ENCODE results near the gene GIPR. TPM values are rescaled to one million over a fixed set of nuclear protein-coding genes. Genes with fewer than 3 reads are reported as not detected.

The GIPR gene
- total and polyA plus RNA-seq, 2 of the 13 experiments (the other 11 are each of a cell fraction or from before 2014, with no cell fraction given), result 0.15 to 1.2 TPM

DNA sequence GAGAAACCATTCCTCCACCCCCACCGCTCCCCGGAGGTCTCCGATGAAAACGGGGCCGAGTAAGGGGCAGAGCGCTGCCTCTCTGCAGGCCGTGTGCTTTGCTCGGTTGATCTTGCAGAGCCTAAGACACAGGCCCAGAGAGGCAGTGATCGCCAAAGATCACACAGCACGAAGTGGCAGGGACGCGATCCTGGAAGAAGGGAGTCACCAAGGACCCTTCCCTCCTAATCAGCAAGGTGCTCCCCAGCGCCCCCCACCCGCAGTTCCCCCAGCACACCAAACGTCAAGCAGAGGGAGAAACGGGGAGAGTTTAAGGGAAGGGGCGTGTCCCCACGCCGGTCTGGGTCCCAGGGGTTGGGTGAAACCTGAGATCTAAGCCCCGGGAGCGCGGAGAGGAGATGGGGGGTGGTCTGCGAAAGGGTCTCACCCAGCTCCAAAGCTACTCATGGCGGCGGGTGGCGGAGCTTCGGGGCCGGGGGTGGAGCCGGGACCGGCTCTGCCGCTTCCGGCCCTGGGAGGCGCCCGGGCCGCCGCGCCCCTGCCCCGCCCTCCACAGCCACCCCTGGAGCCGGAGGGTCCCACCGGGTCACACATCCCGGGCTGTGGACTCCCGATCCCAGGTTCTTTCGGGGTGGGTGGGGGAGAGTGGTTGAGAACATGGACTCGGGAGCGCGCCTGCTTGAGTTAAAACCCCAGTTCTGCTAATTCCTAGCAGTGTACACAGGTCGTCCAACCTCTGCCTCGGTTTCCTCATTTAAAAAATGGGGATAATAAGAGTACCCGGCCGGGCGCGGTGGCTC is 28.9 kb upstream of the GIPR start, which contains the start of gene EML2 (continued):
- TF ChIP-seq ZNF616 (CRISPR knock-in tag; IDR thresholded peaks at IDR 0.05; ENCODE audit: low read depth) (no peak), HHEX (CRISPR knock-in tag; IDR thresholded peaks at IDR 0.05) (no peak), ZNF432 (CRISPR knock-in tag; IDR thresholded peaks at IDR 0.05; ENCODE audit: borderline replicate concordance) (no peak), SUZ12 (IDR thresholded peaks at IDR 0.05; ENCODE audit: low read depth, low read length) (no peak), ZBTB42 (CRISPR knock-in tag; IDR thresholded peaks at IDR 0.05) (no peak), FOSL1 (CRISPR knock-in tag; IDR thresholded peaks at IDR 0.05; ENCODE audit: borderline replicate concordance) (no peak), RBM22 (optimal IDR thresholded peaks at IDR 0.05; ENCODE audit: low read length) (no peak), ZNF326 (CRISPR knock-in tag; IDR thresholded peaks at IDR 0.05; ENCODE audit: borderline replicate concordance) (no peak)
- TF ChIP-seq, protein P1, sequence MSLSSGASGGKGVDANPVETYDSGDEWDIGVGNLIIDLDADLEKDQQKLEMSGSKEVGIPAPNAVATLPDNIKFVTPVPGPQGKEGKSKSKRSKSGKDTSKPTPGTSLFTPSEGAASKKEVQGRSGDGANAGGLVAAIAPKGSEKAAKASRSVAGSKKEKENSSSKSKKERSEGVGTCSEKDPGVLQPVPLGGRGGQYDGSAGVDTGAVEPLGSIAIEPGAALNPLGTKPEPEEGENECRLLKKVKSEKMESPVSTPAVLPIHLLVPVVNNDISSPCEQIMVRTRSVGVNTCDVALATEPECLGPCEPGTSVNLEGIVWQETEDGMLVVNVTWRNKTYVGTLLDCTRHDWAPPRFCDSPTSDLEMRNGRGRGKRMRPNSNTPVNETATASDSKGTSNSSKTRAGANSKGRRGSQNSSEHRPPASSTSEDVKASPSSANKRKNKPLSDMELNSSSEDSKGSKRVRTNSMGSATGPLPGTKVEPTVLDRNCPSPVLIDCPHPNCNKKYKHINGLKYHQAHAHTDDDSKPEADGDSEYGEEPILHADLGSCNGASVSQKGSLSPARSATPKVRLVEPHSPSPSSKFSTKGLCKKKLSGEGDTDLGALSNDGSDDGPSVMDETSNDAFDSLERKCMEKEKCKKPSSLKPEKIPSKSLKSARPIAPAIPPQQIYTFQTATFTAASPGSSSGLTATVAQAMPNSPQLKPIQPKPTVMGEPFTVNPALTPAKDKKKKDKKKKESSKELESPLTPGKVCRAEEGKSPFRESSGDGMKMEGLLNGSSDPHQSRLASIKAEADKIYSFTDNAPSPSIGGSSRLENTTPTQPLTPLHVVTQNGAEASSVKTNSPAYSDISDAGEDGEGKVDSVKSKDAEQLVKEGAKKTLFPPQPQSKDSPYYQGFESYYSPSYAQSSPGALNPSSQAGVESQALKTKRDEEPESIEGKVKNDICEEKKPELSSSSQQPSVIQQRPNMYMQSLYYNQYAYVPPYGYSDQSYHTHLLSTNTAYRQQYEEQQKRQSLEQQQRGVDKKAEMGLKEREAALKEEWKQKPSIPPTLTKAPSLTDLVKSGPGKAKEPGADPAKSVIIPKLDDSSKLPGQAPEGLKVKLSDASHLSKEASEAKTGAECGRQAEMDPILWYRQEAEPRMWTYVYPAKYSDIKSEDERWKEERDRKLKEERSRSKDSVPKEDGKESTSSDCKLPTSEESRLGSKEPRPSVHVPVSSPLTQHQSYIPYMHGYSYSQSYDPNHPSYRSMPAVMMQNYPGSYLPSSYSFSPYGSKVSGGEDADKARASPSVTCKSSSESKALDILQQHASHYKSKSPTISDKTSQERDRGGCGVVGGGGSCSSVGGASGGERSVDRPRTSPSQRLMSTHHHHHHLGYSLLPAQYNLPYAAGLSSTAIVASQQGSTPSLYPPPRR (CRISPR knock-in tag; IDR thresholded peaks at IDR 0.05; ENCODE audit: borderline replicate concordance), result no peak
- TF ChIP-seq, protein P2, sequence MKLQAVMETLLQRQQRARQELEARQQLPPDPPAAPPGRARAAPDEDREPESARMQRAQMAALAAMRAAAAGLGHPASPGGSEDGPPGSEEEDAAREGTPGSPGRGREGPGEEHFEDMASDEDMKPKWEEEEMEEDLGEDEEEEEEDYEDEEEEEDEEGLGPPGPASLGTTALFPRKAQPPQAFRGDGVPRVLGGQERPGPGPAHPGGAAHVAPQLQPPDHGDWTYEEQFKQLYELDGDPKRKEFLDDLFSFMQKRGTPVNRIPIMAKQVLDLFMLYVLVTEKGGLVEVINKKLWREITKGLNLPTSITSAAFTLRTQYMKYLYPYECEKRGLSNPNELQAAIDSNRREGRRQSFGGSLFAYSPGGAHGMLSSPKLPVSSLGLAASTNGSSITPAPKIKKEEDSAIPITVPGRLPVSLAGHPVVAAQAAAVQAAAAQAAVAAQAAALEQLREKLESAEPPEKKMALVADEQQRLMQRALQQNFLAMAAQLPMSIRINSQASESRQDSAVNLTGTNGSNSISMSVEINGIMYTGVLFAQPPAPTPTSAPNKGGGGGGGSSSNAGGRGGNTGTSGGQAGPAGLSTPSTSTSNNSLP (IDR thresholded peaks at IDR 0.05; ENCODE audit: low read depth, low read length), result no peak
- TF ChIP-seq, protein P3, sequence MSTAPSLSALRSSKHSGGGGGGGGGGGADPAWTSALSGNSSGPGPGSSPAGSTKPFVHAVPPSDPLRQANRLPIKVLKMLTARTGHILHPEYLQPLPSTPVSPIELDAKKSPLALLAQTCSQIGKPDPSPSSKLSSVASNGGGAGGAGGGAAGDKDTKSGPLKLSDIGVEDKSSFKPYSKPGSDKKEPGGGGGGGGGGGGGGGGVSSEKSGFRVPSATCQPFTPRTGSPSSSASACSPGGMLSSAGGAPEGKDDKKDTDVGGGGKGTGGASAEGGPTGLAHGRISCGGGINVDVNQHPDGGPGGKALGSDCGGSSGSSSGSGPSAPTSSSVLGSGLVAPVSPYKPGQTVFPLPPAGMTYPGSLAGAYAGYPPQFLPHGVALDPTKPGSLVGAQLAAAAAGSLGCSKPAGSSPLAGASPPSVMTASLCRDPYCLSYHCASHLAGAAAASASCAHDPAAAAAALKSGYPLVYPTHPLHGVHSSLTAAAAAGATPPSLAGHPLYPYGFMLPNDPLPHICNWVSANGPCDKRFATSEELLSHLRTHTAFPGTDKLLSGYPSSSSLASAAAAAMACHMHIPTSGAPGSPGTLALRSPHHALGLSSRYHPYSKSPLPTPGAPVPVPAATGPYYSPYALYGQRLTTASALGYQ (CRISPR knock-in tag; IDR thresholded peaks at IDR 0.05), result no peak
- TF ChIP-seq, protein P4, sequence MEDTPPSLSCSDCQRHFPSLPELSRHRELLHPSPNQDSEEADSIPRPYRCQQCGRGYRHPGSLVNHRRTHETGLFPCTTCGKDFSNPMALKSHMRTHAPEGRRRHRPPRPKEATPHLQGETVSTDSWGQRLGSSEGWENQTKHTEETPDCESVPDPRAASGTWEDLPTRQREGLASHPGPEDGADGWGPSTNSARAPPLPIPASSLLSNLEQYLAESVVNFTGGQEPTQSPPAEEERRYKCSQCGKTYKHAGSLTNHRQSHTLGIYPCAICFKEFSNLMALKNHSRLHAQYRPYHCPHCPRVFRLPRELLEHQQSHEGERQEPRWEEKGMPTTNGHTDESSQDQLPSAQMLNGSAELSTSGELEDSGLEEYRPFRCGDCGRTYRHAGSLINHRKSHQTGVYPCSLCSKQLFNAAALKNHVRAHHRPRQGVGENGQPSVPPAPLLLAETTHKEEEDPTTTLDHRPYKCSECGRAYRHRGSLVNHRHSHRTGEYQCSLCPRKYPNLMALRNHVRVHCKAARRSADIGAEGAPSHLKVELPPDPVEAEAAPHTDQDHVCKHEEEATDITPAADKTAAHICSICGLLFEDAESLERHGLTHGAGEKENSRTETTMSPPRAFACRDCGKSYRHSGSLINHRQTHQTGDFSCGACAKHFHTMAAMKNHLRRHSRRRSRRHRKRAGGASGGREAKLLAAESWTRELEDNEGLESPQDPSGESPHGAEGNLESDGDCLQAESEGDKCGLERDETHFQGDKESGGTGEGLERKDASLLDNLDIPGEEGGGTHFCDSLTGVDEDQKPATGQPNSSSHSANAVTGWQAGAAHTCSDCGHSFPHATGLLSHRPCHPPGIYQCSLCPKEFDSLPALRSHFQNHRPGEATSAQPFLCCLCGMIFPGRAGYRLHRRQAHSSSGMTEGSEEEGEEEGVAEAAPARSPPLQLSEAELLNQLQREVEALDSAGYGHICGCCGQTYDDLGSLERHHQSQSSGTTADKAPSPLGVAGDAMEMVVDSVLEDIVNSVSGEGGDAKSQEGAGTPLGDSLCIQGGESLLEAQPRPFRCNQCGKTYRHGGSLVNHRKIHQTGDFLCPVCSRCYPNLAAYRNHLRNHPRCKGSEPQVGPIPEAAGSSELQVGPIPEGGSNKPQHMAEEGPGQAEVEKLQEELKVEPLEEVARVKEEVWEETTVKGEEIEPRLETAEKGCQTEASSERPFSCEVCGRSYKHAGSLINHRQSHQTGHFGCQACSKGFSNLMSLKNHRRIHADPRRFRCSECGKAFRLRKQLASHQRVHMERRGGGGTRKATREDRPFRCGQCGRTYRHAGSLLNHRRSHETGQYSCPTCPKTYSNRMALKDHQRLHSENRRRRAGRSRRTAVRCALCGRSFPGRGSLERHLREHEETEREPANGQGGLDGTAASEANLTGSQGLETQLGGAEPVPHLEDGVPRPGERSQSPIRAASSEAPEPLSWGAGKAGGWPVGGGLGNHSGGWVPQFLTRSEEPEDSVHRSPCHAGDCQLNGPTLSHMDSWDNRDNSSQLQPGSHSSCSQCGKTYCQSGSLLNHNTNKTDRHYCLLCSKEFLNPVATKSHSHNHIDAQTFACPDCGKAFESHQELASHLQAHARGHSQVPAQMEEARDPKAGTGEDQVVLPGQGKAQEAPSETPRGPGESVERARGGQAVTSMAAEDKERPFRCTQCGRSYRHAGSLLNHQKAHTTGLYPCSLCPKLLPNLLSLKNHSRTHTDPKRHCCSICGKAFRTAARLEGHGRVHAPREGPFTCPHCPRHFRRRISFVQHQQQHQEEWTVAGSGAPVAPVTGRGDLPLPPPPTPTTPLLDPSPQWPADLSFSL (CRISPR knock-in tag; IDR thresholded peaks at IDR 0.05), result no peak
